ENCODE measurements around the gene TOP3A. TPM values are rescaled to one million over a fixed set of nuclear protein-coding genes. Genes with fewer than 3 reads are reported as not detected.

TOP3A gene
- total and polyA plus RNA-seq, 8 donors: 7.6 to 311 (median 23.5) TPM

- H3K9me3 ChIP-seq: no peaks in the 10 kb centered on the region
- no peak overlapping the region for H3K4me3 ChIP-seq
- WGBS, 5 donors: 88 to 93% (median 90%) methylated on average over 6 to 18 of the region's 18 CpGs
- intact Hi-C loops (cut with DNase I; ENCODE audit: low total_unique reads): no loop called here
- peaks cover 18 to 100% (median 92%) of the 10 kb centered on the region in 4 donors for H3K36me3 ChIP-seq
- H3K4me1 ChIP-seq: no peaks in the 10 kb centered on the region
- DNase-seq: no peak
- H3K27me3 ChIP-seq: no peaks in the 10 kb centered on the region
- H3K27ac ChIP-seq: no peak overlapping the region
- TF ChIP-seq CTCF (IDR thresholded peaks at IDR 0.05): no peak
Observed at GRCh38 chr17:18236494-18236893, 78.3 kb downstream of the TOP3A start.

GRCh38 chr17:18235743-18236256 lies 79.0 kb downstream of the TOP3A start:
- Histone ChIP-seq H3K36me3 (peaks cover 18 to 93% (median 85%) of the 10 kb centered on the region in 4 donors), H3K4me1 (no peaks in the 10 kb centered on the region), H3K27ac (no peak overlapping the region), H3K27me3 (no peaks in the 10 kb centered on the region), H3K9me3 (no peaks in the 10 kb centered on the region), H3K4me3 (no peak overlapping the region)
- 62 to 67% (median 65%) methylated on average over 14 of the region's 14 CpGs for WGBS, 5 donors
- TF ChIP-seq EP300 (IDR thresholded peaks at IDR 0.05) (no peak), POLR2A (IDR thresholded peaks at IDR 0.05) (no peak), POLR2AphosphoS5 (IDR thresholded peaks at IDR 0.05) (no peak), CTCF (IDR thresholded peaks at IDR 0.05) (no peak)
- no peak for DNase-seq
- intact Hi-C loops (cut with DNase I; ENCODE audit: low total_unique reads): no loop called here

GRCh38 chr17:18234853-18235380 lies 79.9 kb downstream of the TOP3A start:
- H3K27ac ChIP-seq: no peak overlapping the region
- intact Hi-C loops (cut with DNase I; ENCODE audit: low total_unique reads): no loop called here
- H3K27me3 ChIP-seq: no peaks in the 10 kb centered on the region
- TF ChIP-seq POLR2AphosphoS5 (IDR thresholded peaks at IDR 0.05) (no peak), POLR2A (IDR thresholded peaks at IDR 0.05) (no peak), CTCF (IDR thresholded peaks at IDR 0.05) (no peak), EP300 (IDR thresholded peaks at IDR 0.05) (no peak)
- no peak overlapping the region for H3K4me3 ChIP-seq
- no peak for DNase-seq
- H3K4me1 ChIP-seq: no peaks in the 10 kb centered on the region
- H3K9me3 ChIP-seq: no peaks in the 10 kb centered on the region
- 94 to 96% (median 96%) methylated on average over 19 to 22 of the region's 22 CpGs for WGBS, 5 donors
- H3K36me3 ChIP-seq: peaks cover 18 to 84% (median 77%) of the 10 kb centered on the region in 4 donors

- no peaks in the 10 kb centered on the region for H3K27me3 ChIP-seq
- H3K4me3 ChIP-seq: no peak overlapping the region
- intact Hi-C loops (cut with DNase I; ENCODE audit: low total_unique reads): no loop called here
- TF ChIP-seq EP300 (IDR thresholded peaks at IDR 0.05): no peak
- TF ChIP-seq POLR2A (IDR thresholded peaks at IDR 0.05): no peak
- TF ChIP-seq POLR2AphosphoS5 (IDR thresholded peaks at IDR 0.05): no peak
- TF ChIP-seq CTCF (IDR thresholded peaks at IDR 0.05): no peak
- peaks cover 18 to 74% (median 69%) of the 10 kb centered on the region in 4 donors for H3K36me3 ChIP-seq
- no peak for DNase-seq
- WGBS, 5 donors: 91 to 98% (median 94%) methylated on average over 13 to 22 of the region's 22 CpGs
- no peaks in the 10 kb centered on the region for H3K9me3 ChIP-seq
- H3K27ac ChIP-seq: no peak overlapping the region
- H3K4me1 ChIP-seq: no peaks in the 10 kb centered on the region
Observed at GRCh38 chr17:18233803-18234518, 80.8 kb downstream of the TOP3A start.
